GM12878 (cell line): ENCODE measurements around the gene KCNC1.

Source experiments
- SUZ12 ChIP-seq: fragments of 200-600 bp; sonication (generic); IDR thresholded peaks from one replicate; pipeline ENCODE4 v1.6.1; 2018; ENCODE audit warnings: antibody characterized with exemption, mild to moderate bottlenecking; ENCODE audit not compliant: unreplicated experiment
- TF ChIP-seq, protein P1 (sequence below): IDR thresholded peaks from 2 replicates; pipeline ENCODE4 v1.6.1; 2012; ENCODE audit warnings: low read depth, low read length, improper control_type of control experiment
- TF ChIP-seq, protein P2 (sequence below), 3 experiments: IDR thresholded peaks in 2 of 3; conservative IDR thresholded peaks in 1 of 3; 2 replicates each; pipeline ENCODE4 v1.5.1; 2011; ENCODE audit warnings: low read depth in 3 of 3, low read length in 3 of 3, mild to moderate bottlenecking in 3 of 3, control low read depth in 2 of 3, moderate library complexity in 2 of 3, inconsistent platforms in 1 of 3, mixed read lengths in 1 of 3; ENCODE audit not compliant: control insufficient read depth in 2 of 3, insufficient read depth in 1 of 3; ENCODE audit errors: extremely low read depth in 1 of 3

DNA sequence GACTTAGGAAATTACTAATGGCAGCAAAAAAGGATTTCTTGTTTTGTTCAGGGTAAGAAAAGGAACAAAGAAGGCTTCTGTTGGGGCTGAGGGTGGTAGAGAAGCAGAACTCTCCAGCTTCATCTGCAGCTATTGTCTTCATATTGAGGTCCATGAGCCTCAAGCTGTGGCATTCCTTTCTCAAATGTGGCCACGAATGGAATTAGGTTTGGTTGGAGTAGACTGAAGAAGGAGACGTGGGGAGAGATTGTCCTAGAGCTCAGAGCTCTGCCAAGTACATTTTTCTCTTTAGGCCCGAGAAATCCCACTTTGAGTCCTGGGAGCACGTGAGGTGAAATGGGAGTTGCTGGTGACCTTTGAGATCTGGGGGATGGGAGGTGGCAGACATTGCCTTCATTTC, 41.0 kb upstream of the KCNC1 start:
- TF ChIP-seq SUZ12 = no peak
- TF ChIP-seq, protein P1, sequence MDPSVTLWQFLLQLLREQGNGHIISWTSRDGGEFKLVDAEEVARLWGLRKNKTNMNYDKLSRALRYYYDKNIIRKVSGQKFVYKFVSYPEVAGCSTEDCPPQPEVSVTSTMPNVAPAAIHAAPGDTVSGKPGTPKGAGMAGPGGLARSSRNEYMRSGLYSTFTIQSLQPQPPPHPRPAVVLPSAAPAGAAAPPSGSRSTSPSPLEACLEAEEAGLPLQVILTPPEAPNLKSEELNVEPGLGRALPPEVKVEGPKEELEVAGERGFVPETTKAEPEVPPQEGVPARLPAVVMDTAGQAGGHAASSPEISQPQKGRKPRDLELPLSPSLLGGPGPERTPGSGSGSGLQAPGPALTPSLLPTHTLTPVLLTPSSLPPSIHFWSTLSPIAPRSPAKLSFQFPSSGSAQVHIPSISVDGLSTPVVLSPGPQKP = no peak
- TF ChIP-seq, protein P2, sequence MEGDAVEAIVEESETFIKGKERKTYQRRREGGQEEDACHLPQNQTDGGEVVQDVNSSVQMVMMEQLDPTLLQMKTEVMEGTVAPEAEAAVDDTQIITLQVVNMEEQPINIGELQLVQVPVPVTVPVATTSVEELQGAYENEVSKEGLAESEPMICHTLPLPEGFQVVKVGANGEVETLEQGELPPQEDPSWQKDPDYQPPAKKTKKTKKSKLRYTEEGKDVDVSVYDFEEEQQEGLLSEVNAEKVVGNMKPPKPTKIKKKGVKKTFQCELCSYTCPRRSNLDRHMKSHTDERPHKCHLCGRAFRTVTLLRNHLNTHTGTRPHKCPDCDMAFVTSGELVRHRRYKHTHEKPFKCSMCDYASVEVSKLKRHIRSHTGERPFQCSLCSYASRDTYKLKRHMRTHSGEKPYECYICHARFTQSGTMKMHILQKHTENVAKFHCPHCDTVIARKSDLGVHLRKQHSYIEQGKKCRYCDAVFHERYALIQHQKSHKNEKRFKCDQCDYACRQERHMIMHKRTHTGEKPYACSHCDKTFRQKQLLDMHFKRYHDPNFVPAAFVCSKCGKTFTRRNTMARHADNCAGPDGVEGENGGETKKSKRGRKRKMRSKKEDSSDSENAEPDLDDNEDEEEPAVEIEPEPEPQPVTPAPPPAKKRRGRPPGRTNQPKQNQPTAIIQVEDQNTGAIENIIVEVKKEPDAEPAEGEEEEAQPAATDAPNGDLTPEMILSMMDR (IDR thresholded peaks at IDR 0.05 in 2 of 3, conservative IDR thresholded peaks at IDR 0.05 in 1 of 3; ENCODE audit: control insufficient read depth in 2 of 3, extremely low read depth in 1 of 3, insufficient read depth in 1 of 3, low read depth in 3 of 3, low read length in 3 of 3) = no peak
